DMS 273 (cell line): ENCODE data around the gene ABCC1.
A peak's percentile ranks its signal among the peaks of the same experiment; 100 is the strongest.

Experiments used
- DNase-seq: peaks from one replicate; lab custom pipeline; 2025; ENCODE audit not compliant: unreplicated experiment; lab: John Stamatoyannopoulos, UW

Gene ABCC1

DNA sequence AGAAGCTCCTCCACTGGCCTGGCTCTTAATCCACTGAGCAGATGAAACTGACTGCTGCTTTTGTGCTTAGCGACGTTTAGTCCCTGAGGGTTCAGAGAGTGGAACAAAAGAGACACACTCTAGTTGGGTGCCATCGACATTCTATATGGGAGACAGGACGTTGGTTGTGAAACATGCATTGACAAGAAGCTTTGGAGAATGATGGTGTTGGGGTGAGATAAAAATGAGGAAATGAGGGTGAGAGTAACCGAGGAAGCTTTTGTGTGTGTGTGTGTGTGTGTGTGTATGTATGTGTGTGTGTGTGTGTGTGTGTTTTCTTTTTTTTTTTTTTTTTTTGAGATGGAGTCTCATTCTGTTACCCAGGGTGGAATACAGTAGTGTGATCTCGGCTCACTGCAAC is 89.5 kb downstream of the ABCC1 start:
- DNase-seq: no peak

GRCh38 chr16:16041196-16041892 is 91.9 kb downstream of the ABCC1 start:
- DNase-seq: no peak

- DNase-seq: peak; percentile 99
Observed at GRCh38 chr16:16042076-16042475, 92.7 kb downstream of the ABCC1 start.

DNA sequence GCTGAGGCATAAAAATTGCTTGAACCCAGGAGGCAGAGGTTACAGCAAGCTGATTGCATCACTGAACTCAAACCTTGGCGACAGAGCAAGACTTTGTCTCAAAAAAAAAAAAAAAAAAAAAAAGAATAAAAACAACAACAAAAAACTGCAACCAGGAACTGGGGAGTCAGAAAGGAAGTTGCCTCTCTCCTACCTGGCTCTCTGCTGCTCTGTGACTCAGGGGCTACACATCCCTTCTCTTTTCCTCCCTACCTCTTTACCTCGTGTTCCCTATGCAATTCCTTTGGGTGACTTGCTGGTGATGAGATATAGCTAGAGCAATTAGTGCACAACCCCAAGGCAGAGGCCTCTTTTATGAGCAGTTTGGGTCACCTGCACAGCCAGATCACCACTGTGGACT is 95.9 kb downstream of the ABCC1 start:
- no peak for DNase-seq

- no peak for DNase-seq
Observed at GRCh38 chr16:16045879-16046278, 96.5 kb downstream of the ABCC1 start.

- no peak for DNase-seq
Observed at GRCh38 chr16:16047761-16048160, 98.3 kb downstream of the ABCC1 start.

DNA sequence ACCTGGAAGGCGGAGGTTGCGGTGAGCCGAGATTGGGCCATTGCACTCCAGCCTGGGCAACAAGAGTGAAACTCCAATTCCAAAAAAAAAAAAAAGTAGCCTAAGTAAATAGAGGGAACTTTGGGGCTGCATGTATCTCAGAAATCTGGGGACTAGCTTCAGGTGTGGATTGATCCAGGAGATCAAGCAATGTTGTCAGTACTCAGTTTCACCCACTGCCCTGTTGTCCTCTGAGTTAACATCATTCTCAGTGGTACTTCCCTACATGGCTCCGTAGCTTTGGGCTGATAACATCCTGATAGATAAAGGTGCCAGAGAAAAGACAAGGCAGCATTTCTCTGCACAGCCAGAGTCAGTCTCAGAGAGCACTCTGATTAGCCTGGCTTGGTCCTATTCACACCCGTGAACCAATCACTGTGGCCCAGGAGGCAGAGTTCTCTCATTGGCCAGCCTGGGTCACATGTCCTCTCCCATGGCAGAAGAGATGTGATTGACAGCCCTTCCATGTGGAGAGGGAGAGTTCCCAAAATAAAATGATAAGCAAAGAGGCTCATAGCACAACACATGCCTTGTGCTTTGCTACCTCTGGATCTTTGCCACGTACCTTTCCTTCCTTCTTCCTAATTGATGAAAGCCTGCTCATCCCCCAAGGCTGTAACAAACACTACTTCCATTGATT is 99.6 kb downstream of the ABCC1 start:
- DNase-seq: peak; percentile 17

- DNase-seq: no peak
Observed at GRCh38 chr16:16050106-16050505, 100.7 kb downstream of the ABCC1 start.

GRCh38 chr16:16051132-16051531 is 101.7 kb downstream of the ABCC1 start:
- DNase-seq: no peak

- DNase-seq: no peak
Observed at GRCh38 chr16:16052916-16053315, 103.5 kb downstream of the ABCC1 start.

DNA sequence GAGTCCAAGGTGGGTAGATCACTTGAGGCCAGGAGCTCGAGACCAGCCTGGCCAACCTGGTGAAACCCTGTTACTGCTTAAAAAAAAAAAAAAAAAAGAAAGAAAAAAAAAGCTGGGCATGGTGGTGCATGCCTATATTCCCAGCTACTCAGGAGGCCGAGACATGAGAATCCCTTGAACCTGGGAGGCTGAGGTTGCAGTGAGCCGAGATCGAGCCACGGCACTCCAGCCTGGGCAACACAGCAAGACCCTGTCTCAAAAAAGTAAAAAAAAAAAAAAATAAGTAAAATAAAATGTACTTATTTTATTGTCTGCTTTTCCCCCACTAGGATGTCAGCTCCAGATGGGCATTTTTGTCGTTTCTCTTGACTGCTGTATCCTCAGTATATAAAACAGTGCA is 107.7 kb downstream of the ABCC1 start:
- no peak for DNase-seq

DNA sequence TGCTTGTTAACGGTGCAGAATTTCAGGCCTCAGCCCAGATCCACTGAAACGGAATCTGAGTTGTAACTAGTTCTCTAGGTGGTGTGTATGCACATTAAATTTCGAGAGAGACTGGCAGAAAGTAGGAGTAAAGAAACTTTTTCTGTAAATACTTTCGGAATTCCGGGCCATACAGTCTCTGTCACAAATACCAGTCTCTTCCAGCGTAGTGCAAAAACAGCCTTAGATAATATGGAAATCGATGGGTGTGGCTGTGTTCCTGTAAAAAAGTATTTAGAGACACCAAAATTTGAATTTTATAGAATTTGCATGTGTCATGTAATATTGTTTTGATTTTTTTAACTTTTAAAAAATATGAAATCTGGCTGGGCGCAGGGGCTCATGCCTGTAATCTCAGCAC is 109.7 kb downstream of the ABCC1 start:
- DNase-seq: no peak

- no peak for DNase-seq
Observed at GRCh38 chr16:16059895-16060590, 110.6 kb downstream of the ABCC1 start.

- peak; percentile 14 for DNase-seq
Observed at GRCh38 chr16:16062023-16062937, 112.9 kb downstream of the ABCC1 start.

DNA sequence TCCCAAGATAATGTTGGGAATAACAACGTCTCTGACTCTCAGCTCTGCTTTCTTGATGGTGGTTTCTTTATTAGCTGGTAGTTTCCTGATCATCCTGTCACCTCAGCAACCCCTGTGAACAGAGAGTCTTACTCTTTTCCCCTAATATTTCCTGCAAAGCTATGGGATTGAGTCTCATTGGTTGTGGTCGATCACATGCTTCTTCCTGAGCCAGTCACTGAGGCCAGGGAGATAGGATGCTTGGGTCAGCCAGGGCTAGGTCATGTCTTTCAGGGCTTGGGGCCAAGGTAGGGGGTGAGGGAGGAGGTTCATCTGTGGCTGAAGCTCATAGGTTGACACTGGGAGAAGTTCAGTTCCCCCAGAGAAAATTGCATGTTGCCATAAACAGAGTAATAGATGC is 114.3 kb downstream of the ABCC1 start:
- DNase-seq: no peak

- no peak for DNase-seq
Observed at GRCh38 chr16:16064874-16065384, 115.5 kb downstream of the ABCC1 start.

GRCh38 chr16:16067127-16067526 is 117.7 kb downstream of the ABCC1 start:
- peak; percentile 87 for DNase-seq

GRCh38 chr16:16071631-16072244 is 122.3 kb downstream of the ABCC1 start:
- DNase-seq: peak; percentile 25

DNA sequence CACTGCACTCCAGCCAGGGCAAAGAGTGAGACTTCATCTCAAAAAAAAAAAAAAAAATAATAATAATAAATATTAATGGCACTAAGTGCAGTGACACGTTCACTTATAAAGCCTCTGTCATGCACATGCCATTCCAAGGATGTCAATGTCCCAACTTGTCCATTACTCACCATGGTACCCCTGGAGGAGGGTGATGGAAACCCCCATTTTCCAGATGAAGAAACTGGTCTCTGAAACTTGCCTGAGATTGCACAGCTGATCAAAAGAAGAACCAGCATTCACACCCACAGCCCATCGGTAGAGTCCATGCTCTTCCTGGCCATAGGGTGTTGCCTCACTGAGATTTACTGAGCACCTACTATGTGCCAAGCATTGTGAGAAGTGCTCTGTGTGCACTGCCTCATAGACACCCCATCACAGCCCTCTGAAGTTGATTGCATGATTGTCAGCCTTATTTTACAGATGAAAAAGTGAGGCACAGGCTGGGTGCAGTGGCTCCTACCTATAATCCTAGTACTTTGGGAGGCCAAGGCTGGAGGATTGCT is 123.7 kb downstream of the ABCC1 start:
- no peak for DNase-seq
